ENCODE data around the gene RAD51B. TPM values are rescaled to one million over a fixed set of nuclear protein-coding genes. Genes with fewer than 3 reads are reported as not detected.
A peak's percentile ranks its signal among the peaks of the same experiment; 100 is the strongest.
"Not testable (repeated sequence)": the region's sequence is repeated elsewhere in the genome, so short reads cannot be mapped to it uniquely, and the experiment has no call there.

The RAD51B gene
- total RNA-seq, 1 experiment from 2014 or later = 13.3 TPM

DNA sequence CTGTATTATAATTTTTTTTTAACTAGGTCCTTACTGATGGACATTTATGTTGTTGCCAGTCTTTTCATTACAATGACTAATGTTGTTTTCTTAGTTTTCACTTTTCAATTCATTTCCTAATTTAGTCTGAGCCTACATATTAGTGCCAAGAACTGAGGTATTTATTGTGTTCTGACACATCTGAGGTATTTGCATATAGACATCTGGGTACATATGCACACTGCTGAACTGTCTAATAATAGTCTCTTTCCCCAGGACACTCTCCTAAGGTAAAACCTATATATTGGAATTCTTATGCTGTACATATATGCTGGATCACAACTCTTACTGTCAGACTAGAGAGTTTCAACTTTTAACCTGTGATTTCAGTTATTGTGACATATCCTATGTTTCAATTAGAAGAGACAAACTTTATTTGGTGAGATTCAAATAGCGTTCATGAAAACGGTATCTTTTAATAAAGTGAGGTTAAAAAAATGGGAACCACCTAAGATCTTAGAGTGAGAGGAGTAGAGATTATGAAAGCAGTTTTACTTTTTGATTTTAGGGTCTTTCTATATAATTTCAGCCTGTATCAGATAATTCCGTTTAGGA is 263.2 kb downstream of the RAD51B start:
- DNase-seq = no peak
- no peak overlapping the region for H3K4me3 ChIP-seq
- H3K9me3 ChIP-seq (replicated peaks) = no peaks in the 10 kb centered on the region
- no peaks in the 10 kb centered on the region for H3K27me3 ChIP-seq
- H3K4me1 ChIP-seq = peaks cover 10% of the 10 kb centered on the region
- no peaks in the 10 kb centered on the region for H3K36me3 ChIP-seq
- no peak overlapping the region for H3K27ac ChIP-seq

DNA sequence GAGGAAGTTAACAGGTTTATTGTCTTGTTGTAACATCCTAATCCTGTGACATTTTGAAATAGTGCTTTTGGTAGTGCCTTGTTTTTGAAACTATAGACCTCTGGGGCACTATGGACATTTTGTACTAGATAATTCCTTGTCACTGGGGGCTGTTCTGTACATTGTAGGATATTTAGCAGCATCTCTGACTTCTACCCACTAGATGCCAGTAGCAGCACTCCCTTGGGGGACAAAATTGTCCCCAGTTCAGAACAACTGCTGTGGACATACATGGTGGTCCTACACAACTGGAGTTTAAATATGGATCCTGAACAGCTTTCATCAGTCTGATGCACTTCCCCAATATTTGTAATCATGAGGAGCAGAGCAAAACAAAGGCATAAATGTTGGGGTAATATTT is 264.7 kb downstream of the RAD51B start:
- Histone ChIP-seq H3K4me3 (no peak overlapping the region), H3K9me3 (replicated peaks) (no peaks in the 10 kb centered on the region), H3K27ac (no peak overlapping the region), H3K36me3 (no peaks in the 10 kb centered on the region), H3K27me3 (no peaks in the 10 kb centered on the region), H3K4me1 (peaks cover 21% of the 10 kb centered on the region)
- DNase-seq = peak; percentile 35 to 65

DNA sequence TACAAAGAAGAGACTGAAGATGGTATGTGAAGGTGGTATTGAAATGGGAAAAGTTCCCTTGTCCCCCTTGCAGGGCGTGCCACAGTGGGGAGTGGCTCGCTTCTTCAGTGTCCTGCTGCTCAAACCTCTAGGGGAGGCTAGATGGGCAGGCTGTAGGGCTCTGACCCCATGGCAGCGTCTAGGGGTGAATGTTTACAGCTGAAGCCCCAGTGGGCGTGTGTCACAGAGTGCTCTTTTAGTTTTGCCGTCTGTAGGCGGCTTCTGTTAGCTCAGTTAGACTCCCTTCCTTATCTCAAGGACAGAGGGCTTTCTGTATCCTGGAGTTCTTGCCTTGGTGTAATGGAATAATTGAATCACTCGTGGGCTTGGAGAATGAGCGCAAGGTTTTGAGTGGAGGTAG is 266.2 kb downstream of the RAD51B start:
- H3K9me3 ChIP-seq (replicated peaks) = no peaks in the 10 kb centered on the region
- no peaks in the 10 kb centered on the region for H3K36me3 ChIP-seq
- no peaks in the 10 kb centered on the region for H3K27me3 ChIP-seq
- no peak overlapping the region for H3K4me3 ChIP-seq
- no peak for DNase-seq
- H3K4me1 ChIP-seq = peaks cover 17% of the 10 kb centered on the region
- H3K27ac ChIP-seq = no peak overlapping the region

DNA sequence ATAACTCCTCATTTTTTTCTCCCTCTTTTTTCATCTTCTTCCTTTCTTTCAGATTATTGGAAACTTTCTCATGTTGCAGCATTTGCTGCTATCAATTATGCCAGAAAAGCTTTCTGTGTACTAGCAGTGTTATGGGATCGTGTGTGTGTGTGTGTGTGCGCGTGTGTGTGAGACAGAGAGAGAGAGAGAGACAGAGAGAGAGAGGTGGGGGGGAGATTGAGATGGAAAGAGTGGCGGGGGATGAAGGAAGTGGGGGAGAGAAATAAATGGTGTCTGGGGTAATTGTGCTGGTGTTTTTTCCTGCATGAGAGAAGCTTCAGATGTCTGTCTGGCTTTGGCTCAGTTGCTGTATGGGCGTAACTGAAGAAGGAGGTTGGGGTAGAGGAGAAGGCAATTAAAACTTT is 268.9 kb downstream of the RAD51B start:
- Histone ChIP-seq H3K4me1 (peaks cover 17% of the 10 kb centered on the region), H3K36me3 (no peaks in the 10 kb centered on the region), H3K27me3 (no peaks in the 10 kb centered on the region), H3K9me3 (replicated peaks) (no peaks in the 10 kb centered on the region), H3K4me3 (peak overlapping the region; percentile 56), H3K27ac (peak overlapping the region; percentile 99)
- DNase-seq = peak; percentile 79 to 88

DNA sequence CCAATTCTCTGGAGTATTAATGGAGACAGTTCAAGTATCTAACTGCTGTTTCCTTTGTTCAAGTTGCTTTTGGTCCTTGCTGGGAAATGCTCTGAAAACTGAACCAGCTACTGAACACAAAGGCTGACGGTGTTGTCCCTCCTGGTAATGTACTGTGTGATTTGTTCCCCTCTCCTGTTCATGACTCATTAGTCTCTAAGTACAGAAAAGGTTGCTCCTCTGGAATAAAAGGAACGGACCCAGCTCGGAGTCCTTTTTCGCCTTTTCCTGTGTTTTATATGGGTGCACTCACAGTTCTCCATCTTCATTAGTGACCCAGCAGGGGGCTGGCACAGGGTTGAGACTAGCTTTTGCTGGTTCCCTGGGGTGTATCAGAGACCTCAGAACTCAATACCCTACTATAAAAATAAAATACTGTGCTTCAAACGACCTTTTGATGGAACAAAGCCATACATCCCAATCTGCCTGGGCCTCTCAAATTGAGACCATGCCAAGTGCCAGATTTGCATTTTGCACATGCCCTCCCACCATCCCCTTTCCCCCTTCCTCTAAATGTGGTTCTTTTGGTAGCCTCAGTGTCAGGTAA is 269.7 kb downstream of the RAD51B start:
- Histone ChIP-seq H3K27ac (peak overlapping the region; percentile 99), H3K4me3 (no peak overlapping the region), H3K4me1 (peaks cover 15% of the 10 kb centered on the region), H3K27me3 (no peaks in the 10 kb centered on the region), H3K9me3 (replicated peaks) (no peaks in the 10 kb centered on the region; the same call in 1 of the 2 replicates), H3K36me3 (no peaks in the 10 kb centered on the region)
- DNase-seq = peak; percentile 49 to 81

DNA sequence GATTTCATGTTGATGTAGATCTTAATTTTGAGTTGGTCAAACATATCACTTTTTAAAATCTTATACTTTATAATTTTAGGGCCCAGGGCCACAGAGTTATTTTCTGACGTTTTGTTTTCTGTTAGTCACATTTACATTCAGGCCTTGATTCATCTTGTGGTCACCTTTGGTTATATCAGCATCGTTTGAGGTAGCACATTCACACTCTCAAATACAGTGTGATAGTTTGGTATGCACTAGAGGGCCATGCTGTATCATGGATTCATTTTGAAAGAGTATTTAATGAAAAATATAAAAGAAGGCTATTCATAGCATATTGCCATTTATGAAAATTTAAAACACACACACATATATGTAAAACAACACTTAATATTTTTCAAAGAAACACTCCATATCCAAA is 274.6 kb downstream of the RAD51B start:
- H3K4me1 ChIP-seq = peaks cover 4% of the 10 kb centered on the region
- no peak overlapping the region for H3K27ac ChIP-seq
- H3K36me3 ChIP-seq = no peaks in the 10 kb centered on the region
- H3K4me3 ChIP-seq = no peak overlapping the region
- peaks cover 2% of the 10 kb centered on the region; the same call in 1 of the 2 replicates for H3K9me3 ChIP-seq (replicated peaks)
- DNase-seq = no peak
- no peaks in the 10 kb centered on the region for H3K27me3 ChIP-seq

DNA sequence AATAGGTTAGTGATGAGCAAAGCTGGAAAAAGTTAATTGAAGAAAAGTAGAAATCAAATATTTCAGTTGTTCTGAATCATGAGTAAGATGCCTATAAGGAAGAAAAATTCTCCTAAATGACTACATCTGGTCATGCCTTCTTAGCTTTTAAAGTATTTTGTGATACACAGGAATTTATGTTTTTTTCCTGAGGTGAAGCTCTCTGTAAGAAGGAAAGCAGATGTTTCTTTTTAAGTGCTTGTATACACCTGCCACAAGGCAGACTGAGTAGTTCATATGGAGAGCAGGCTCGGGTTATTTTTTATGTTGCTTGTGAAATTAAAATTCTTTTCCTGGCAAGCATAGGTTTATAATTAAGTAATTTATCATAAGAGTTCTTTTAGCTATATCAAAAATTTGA is 275.2 kb downstream of the RAD51B start:
- peaks cover 8% of the 10 kb centered on the region; the same call in 1 of the 2 replicates for H3K9me3 ChIP-seq (replicated peaks)
- no peak overlapping the region for H3K4me3 ChIP-seq
- H3K36me3 ChIP-seq = no peaks in the 10 kb centered on the region
- H3K27ac ChIP-seq = no peak overlapping the region
- H3K27me3 ChIP-seq = no peaks in the 10 kb centered on the region
- H3K4me1 ChIP-seq = no peaks in the 10 kb centered on the region
- DNase-seq = no peak

DNA sequence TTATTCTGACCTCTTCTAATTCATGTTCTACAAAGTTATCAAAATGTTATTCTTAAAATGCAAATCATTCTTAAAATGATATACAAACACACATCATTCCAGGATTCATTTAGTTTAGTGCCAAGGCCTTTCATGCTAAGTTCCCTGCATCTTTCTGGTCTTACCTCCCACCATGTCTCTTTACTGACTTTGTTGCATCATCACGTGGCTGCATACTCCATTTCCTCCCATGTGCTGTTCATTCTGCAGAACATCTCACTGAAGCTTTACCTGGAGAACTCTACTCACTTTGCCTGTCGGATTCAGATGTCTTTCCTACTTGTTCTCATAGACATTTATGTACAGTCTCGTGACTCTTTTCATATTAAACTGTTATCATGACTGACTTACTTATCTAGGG is 278.1 kb downstream of the RAD51B start:
- DNase-seq = no peak
- H3K4me3 ChIP-seq = no peak overlapping the region
- H3K9me3 ChIP-seq (replicated peaks) = peaks cover 30% of the 10 kb centered on the region
- no peaks in the 10 kb centered on the region for H3K4me1 ChIP-seq
- no peaks in the 10 kb centered on the region for H3K36me3 ChIP-seq
- no peaks in the 10 kb centered on the region for H3K27me3 ChIP-seq
- no peak overlapping the region for H3K27ac ChIP-seq

DNA sequence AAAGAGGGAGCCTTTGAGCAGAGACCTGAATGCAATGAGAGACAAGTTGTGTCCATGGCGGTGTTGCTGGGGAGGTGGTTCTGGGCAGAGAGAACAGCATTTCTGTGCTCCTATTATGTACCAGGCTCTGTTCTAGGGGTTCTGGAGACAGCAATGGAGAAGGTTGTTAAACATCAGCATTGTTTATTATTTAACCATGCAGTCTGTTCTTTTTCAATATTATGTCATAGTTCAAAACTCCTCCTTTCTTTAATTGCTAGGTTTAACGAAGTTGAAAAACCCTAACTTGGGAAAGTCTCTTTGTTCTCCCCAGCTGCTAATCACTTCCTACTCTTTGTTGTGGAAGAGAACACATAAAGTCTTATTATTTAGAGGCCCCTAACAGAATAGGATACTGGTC is 279.3 kb downstream of the RAD51B start:
- no peaks in the 10 kb centered on the region for H3K36me3 ChIP-seq
- no peak for DNase-seq
- H3K4me3 ChIP-seq = no peak overlapping the region
- no peak overlapping the region for H3K27ac ChIP-seq
- H3K27me3 ChIP-seq = no peaks in the 10 kb centered on the region
- H3K4me1 ChIP-seq = no peaks in the 10 kb centered on the region
- peaks cover 32% of the 10 kb centered on the region for H3K9me3 ChIP-seq (replicated peaks)

DNA sequence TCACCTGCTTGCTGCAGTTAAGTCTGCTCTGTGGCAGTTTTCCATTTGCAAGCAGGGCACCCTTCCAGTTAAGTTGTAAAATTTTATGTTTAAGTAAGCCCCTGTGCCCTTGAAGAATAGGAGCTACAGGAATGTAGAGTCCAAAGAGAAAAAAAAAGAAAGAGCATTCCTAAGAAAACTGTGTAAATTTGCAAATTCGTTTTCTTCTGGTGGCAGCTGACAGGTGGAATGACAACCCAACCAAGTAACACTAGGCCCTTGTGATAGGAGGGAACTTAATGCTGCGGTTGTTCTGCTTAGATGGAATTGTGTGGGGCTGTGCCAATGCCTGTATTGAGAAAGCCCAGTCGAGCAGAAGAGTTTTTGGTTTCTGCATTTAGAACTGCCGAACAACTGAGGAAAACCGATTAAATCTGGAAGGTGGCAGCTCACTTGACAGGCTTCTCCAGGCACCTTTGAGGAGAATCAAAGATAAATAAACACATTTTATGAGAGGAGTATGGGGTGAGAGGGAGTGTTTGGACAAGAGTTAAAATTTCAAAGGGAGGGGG is 280.0 kb downstream of the RAD51B start:
- Histone ChIP-seq H3K9me3 (replicated peaks) (peaks cover 32% of the 10 kb centered on the region), H3K27ac (peak overlapping the region; percentile 33; the same call in 1 of the 2 replicates)

DNA sequence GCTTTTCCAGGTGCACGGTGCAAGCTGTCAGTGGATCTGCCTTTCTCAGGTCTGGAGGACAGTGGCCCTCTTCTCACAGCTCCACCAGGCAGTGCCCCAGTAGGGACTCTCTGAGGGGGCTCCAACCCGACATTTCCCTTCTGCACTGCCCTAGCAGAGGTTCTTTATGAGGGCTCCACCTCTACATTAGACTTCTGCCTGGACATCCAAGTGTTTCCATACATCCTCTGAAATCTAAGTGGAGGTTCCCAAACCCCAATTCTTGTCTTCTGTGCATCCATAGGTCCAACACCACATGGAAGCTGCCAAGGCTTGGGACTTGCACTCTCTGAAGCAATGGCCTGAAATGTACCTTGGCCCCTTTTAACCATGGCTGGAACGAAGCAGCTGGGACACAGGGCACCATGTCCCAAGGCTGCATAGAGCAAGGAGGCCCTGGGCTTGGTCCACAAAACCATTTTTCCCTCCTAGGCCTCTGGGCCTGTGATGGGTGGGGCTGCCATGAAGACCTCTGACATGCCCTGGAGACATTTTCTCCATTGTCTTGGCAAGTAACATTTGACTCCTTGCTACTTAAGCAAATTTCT is 282.2 kb downstream of the RAD51B start:
- H3K4me3 ChIP-seq, H3K27me3 ChIP-seq, H3K27ac ChIP-seq, H3K4me1 ChIP-seq, H3K36me3 ChIP-seq: not testable (repeated sequence)
- peak in 1 of 2 experiments; percentile 31 for DNase-seq
- H3K9me3 ChIP-seq (replicated peaks) = peaks cover 32% of the 10 kb centered on the region

More for the DNA sequence above, 280.0 kb downstream of the RAD51B start:
- peak in 1 of 2 experiments; percentile 44 for DNase-seq
- H3K4me3 ChIP-seq = no peak overlapping the region
- no peaks in the 10 kb centered on the region; the same call in 1 of the 2 replicates for H3K4me1 ChIP-seq
- H3K27me3 ChIP-seq = no peaks in the 10 kb centered on the region
- H3K36me3 ChIP-seq = no peaks in the 10 kb centered on the region

DNA sequence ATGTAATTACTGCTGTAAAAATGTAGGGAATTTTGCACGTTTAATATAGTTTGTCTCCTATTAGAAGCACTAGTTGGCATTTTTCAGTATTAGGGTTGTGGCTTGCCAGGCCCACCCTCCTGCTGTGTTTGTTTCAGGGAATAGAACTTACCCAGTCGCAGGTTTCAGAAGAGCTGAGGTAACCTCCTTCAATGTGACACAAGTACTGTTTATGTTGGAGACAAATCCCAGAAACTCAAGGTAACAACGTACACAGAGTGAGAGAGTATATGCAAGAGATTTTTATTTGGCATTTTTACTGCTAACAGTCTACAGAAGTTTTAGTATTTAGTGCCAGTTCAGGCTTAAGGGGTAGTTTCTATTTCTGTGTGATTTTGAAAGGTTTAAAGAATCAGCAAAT is 284.3 kb downstream of the RAD51B start:
- Histone ChIP-seq H3K27me3 (no peaks in the 10 kb centered on the region), H3K36me3 (no peaks in the 10 kb centered on the region), H3K4me3 (no peak overlapping the region), H3K27ac (no peak overlapping the region), H3K4me1 (no peaks in the 10 kb centered on the region; the same call in 1 of the 2 replicates), H3K9me3 (replicated peaks) (peaks cover 32% of the 10 kb centered on the region)
- no peak for DNase-seq

DNA sequence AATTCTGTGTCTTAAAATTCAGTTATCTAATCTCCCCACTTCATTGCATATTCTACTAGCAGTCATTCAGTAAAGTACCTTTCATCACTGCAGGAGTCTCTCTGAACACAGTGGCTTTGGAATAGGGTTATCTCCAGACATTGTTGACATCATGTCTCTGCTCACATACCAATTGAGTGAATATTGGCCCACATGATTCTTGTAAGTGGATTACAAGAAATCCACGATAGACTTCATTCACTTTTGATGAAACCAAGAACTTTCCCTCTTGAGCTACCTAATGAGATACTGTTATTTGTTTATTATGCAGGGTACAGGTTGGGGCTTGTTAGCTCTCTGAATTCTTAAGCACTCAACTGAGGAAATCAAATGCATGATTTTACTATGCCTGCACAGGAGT is 284.9 kb downstream of the RAD51B start:
- Histone ChIP-seq H3K27me3 (no peaks in the 10 kb centered on the region), H3K27ac (no peak overlapping the region), H3K4me3 (no peak overlapping the region), H3K36me3 (no peaks in the 10 kb centered on the region), H3K9me3 (replicated peaks) (peaks cover 27% of the 10 kb centered on the region), H3K4me1 (no peaks in the 10 kb centered on the region; the same call in 1 of the 2 replicates)
- DNase-seq = no peak

DNA sequence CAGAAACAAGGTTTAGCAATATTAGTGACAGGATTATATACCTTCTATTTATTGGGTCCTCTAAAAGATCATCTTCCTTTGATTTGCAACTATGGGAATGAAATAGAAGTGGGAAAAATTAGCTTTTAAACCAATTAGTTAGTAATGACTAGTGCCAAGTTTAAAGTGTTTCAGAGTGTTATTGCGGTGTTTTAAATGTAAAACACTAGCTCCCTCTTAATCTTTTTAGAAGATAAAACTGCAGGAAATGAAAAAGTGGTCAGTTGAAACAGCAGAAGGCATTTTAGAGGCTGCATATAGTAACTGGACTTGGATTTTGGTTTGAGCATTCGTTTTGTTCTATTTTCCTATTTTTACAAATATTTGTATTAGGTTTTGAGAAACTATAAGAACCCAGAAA is 286.2 kb downstream of the RAD51B start:
- Histone ChIP-seq H3K27me3 (no peaks in the 10 kb centered on the region), H3K27ac (no peak overlapping the region), H3K9me3 (replicated peaks) (peaks cover 15% of the 10 kb centered on the region), H3K4me1 (peaks cover 12% of the 10 kb centered on the region), H3K4me3 (no peak overlapping the region), H3K36me3 (no peaks in the 10 kb centered on the region)
- no peak for DNase-seq

DNA sequence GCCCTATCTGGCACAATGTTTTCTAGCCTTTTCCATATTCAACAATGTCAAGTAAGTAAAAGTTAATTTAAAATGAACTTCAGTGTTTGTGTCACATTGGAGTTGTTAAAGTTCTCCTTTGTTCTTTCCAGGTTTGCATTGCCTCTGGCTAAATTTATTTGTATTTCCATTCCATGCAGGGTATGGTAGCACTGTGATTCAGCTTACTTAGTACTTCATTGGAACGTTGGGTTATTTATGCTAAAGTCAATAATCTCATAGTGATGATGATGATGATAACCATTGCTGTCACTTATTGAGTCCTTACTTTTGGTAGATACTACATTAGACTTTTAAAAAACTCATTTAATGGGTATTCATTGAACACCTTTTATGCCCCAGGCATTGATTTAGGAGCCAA is 286.9 kb downstream of the RAD51B start:
- no peak for DNase-seq
- Histone ChIP-seq H3K36me3 (no peaks in the 10 kb centered on the region), H3K4me1 (peaks cover 18% of the 10 kb centered on the region)

More for the DNA sequence above, 286.9 kb downstream of the RAD51B start:
- Histone ChIP-seq H3K9me3 (replicated peaks) (peaks cover 11% of the 10 kb centered on the region), H3K4me3 (no peak overlapping the region), H3K27me3 (no peaks in the 10 kb centered on the region), H3K27ac (no peak overlapping the region)

All from SJCRH30 (cell line).